ENCODE measurements around the gene GAL3ST2.
A peak's percentile ranks its signal among the peaks of the same experiment; 100 is the strongest.

The GAL3ST2 gene

DNA sequence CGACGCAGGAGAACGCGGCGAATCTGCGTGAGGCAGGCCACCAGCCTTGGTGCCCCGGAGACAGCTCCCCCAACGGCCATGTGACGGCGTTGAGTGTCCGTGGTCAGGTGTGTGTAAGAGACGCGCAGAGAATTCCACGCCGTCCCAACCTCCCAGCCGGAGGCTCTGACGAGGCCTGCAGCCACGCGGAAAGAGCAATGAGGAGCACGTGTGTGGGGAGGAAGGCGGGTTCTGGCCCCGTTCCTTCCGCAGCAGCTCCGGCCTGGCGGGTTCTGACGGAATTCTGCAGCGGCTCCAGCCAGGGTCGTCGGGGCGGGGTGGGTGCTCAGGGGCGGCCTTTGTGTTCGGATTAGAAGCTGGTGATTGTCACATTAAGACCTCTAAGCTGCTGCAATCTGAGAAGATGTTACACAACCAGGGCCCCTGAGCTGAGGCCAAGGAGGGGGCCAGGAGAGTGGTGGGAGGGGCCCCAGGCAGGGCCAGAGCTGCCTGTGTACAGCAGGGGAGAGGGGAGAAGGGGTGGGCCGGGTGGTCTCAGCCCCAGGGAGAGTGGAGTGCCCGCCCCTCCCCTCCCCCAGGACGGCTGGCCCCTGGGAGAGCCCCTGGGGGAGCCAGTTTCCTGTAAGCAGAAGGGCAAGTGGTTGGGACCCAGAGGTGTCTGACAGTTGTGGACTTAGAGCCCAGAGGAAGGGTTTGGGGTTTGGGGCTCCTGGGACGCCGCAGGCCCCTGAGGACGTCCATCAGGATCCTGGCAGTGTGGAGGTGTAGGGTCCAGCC lies 5.1 kb upstream of the GAL3ST2 start:
- Histone ChIP-seq H3K9ac (no peak overlapping the region), H3K4me3 (ENCODE audit: low read depth, low read length) (no peak overlapping the region), H3K36me3 (ENCODE audit: control insufficient read depth, insufficient read depth, low read length) (no peaks in the 10 kb centered on the region), H3K4me2 (ENCODE audit: low read length) (no peak overlapping the region), H3K27ac (no peak overlapping the region), H3K79me2 (no peaks in the 10 kb centered on the region), H3K27me3 (ENCODE audit: control insufficient read depth, insufficient read depth, low read length) (no peaks in the 10 kb centered on the region), H2AFZ (peak overlapping the region; percentile 56), H3K9me3 (ENCODE audit: control insufficient read depth, low read length) (no peaks in the 10 kb centered on the region), H3K4me1 (peaks cover 15% of the 10 kb centered on the region)
- TF ChIP-seq, protein P1, sequence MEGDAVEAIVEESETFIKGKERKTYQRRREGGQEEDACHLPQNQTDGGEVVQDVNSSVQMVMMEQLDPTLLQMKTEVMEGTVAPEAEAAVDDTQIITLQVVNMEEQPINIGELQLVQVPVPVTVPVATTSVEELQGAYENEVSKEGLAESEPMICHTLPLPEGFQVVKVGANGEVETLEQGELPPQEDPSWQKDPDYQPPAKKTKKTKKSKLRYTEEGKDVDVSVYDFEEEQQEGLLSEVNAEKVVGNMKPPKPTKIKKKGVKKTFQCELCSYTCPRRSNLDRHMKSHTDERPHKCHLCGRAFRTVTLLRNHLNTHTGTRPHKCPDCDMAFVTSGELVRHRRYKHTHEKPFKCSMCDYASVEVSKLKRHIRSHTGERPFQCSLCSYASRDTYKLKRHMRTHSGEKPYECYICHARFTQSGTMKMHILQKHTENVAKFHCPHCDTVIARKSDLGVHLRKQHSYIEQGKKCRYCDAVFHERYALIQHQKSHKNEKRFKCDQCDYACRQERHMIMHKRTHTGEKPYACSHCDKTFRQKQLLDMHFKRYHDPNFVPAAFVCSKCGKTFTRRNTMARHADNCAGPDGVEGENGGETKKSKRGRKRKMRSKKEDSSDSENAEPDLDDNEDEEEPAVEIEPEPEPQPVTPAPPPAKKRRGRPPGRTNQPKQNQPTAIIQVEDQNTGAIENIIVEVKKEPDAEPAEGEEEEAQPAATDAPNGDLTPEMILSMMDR (IDR thresholded peaks at IDR 0.05) = no peak

DNA sequence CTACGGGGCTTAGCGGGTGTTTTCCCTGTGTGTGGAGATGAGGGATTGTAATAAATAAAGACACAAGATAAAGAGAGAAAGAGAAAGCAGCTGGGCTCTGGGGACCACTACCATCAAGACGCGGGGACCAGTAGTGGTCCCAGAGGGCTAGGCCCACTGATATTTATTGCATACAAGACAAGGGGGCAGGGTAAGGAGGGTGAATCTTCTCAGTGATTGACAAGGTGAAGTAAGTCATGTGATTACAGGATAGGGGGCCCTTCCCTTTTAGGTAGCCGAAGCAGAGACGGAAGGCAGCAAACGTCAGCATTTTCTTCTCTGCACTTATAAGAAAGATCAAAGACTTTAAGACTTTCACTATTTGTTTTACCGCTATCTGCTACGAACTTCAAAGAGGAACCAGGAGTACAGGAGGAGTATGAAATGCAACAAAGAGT lies 4.5 kb upstream of the GAL3ST2 start:
- H3K9ac ChIP-seq = no peak overlapping the region
- no peaks in the 10 kb centered on the region for H3K9me3 ChIP-seq (ENCODE audit: control insufficient read depth, low read length)
- H3K4me2 ChIP-seq (ENCODE audit: low read length) = no peak overlapping the region
- TF ChIP-seq, protein P1 (IDR thresholded peaks at IDR 0.05) = no peak
- no peaks in the 10 kb centered on the region for H3K36me3 ChIP-seq (ENCODE audit: control insufficient read depth, insufficient read depth, low read length)
- no peaks in the 10 kb centered on the region for H3K27me3 ChIP-seq (ENCODE audit: control insufficient read depth, insufficient read depth, low read length)
- H3K27ac ChIP-seq = no peak overlapping the region
- peaks cover 15% of the 10 kb centered on the region for H3K4me1 ChIP-seq
- H3K4me3 ChIP-seq (ENCODE audit: low read depth, low read length) = no peak overlapping the region
- peak overlapping the region; percentile 56 for H2AFZ ChIP-seq
- H3K79me2 ChIP-seq = no peaks in the 10 kb centered on the region

DNA sequence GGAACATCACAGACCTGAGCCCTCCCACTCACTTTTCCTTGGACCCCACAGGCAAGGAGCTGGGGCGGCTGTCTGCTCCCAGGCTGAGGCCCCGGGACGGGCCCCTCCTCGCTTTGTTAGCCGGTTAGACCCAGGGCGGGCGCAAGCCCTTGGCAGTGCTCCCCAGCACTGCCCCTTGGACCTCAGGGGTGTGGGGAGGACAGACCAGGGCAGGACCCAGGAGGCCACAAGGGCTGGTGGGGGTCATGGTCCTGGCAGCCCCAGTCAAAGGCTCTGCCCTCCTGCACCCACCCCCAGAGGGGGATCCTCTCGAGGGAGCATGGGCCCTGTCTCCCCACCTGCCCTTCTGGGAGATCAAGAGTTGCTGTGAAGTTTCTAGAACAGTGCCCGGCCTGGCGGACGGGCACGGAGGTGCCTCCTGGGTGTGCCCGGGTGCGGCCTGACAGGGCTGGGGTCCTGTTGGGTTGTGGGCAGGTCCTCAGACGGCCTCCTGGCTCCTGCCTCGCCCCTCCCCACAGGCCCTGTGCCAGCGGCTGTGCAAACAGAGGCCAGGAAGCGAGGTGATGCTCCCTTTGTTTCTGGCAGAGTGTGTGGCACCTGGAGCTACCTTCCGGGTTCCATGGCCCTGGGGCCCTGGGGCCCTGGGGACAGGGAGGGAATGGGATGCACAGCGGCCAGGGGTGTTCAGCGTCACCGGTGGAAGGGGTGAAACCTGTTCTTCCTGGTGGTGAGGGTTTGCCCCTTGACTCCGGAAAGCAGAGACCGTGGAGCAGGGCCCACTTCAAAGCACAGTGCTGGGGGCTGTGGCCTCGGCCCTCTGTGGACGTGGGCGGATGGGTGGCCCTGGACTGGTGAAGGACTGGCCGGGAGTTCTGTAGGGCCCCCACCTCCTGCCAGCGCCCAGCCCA lies 2.9 kb upstream of the GAL3ST2 start:
- no peak overlapping the region for H3K4me3 ChIP-seq (ENCODE audit: low read depth, low read length)
- no peaks in the 10 kb centered on the region for H3K79me2 ChIP-seq
- no peak overlapping the region for H2AFZ ChIP-seq
- TF ChIP-seq, protein P1 (IDR thresholded peaks at IDR 0.05) = no peak
- H3K27me3 ChIP-seq (ENCODE audit: control insufficient read depth, insufficient read depth, low read length) = no peaks in the 10 kb centered on the region
- H3K4me2 ChIP-seq (ENCODE audit: low read length) = no peak overlapping the region
- H3K9ac ChIP-seq = no peak overlapping the region
- no peak overlapping the region for H3K27ac ChIP-seq
- no peaks in the 10 kb centered on the region for H3K9me3 ChIP-seq (ENCODE audit: control insufficient read depth, low read length)
- peaks cover 15% of the 10 kb centered on the region for H3K4me1 ChIP-seq
- H3K36me3 ChIP-seq (ENCODE audit: control insufficient read depth, insufficient read depth, low read length) = no peaks in the 10 kb centered on the region

DNA sequence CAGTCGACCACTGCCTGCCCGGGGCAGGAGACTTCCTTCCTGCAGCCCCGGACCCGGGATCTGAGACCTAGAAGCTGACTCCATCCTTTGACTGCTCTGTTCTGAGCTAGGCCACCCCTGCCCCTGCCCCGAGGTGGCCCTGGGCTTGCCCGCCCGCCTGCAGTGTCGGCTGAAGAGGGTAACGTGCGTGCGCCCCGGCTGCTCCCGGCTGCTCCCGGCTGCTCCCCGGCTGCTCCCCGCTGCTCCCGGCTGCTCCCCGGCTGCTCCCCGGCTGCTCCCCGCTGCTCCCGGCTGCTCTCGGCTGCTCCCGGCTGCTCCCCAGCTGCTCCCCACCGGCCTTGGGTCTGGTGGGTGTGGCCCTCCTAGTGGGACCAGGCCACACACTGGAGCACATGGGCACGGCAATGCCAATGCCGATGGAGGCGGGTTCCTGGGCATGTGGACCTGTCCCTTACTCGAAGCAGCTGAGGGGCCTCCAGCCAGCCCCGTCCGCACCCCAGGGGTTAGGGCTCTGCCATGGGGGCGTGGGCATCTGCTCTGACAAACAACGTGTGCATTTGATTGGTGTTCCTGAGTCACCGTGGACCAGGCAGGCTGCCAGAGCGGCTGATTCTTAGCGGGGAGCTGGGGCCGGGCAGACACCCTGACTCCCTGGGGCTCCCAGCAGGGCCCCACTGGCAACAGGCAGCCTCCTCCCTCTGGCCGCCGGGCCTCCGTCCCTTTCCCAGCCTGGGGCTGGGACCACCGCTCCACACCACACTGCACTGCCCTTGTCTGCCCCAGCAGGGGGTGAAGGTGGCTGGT lies 2.0 kb upstream of the GAL3ST2 start:
- Histone ChIP-seq H3K27me3 (ENCODE audit: control insufficient read depth, insufficient read depth, low read length) (no peaks in the 10 kb centered on the region), H2AFZ (no peak overlapping the region), H3K4me2 (ENCODE audit: low read length) (no peak overlapping the region), H3K9me3 (ENCODE audit: control insufficient read depth, low read length) (no peaks in the 10 kb centered on the region), H3K4me3 (ENCODE audit: low read depth, low read length) (no peak overlapping the region), H3K79me2 (no peaks in the 10 kb centered on the region), H3K4me1 (peaks cover 15% of the 10 kb centered on the region), H3K27ac (no peak overlapping the region), H3K36me3 (ENCODE audit: control insufficient read depth, insufficient read depth, low read length) (no peaks in the 10 kb centered on the region), H3K9ac (no peak overlapping the region)
- TF ChIP-seq, protein P1 (IDR thresholded peaks at IDR 0.05) = no peak

All from parathyroid adenoma (tissue), 2 donors.